B cell (primary cell): ENCODE data around the gene CD151.

ENCODE experiments used
- CTCF ChIP-seq: fragments of 200-600 bp; IDR thresholded peaks from one replicate; pipeline ENCODE4 v1.8.0; 2022; ENCODE audit warnings: antibody characterized with exemption, mild to moderate bottlenecking
- EZH2 ChIP-seq: IDR thresholded peaks from 2 replicates; pipeline ENCODE4 v1.6.1; 2012; ENCODE audit warnings: borderline replicate concordance, low read depth, mild to moderate bottlenecking, moderate library complexity, low read length; ENCODE audit not compliant: insufficient read depth, poor library complexity, severe bottlenecking

GRCh38 chr11:873706-874105 lies 41.0 kb downstream of the CD151 start:
- TF ChIP-seq EZH2: no peak
- TF ChIP-seq CTCF: no peak
